Measurements from ENCODE around the gene HK1.

- TF ChIP-seq CTCF (tag by site-specific recombination; IDR thresholded peaks at IDR 0.05) = no peak
- TF ChIP-seq PBX3 (CRISPR knock-in tag; IDR thresholded peaks at IDR 0.05) = no peak
- no peak for TF ChIP-seq ZNF707 (tag by site-specific recombination; IDR thresholded peaks at IDR 0.05)
- no peak for TF ChIP-seq HOXA7 (CRISPR knock-in tag; IDR thresholded peaks at IDR 0.05; ENCODE audit: borderline replicate concordance)
- TF ChIP-seq ZNF623 (tag by site-specific recombination; IDR thresholded peaks at IDR 0.05) = no peak
- no peak for TF ChIP-seq PRDM1 (tag by site-specific recombination; IDR thresholded peaks at IDR 0.05)
- TF ChIP-seq ZBTB11 (tag by site-specific recombination; conservative IDR thresholded peaks at IDR 0.05; ENCODE audit: low read depth) = no peak
- no peak for TF ChIP-seq FEZF1 (tag by site-specific recombination; IDR thresholded peaks at IDR 0.05)
- TF ChIP-seq ZNF768 (tag by site-specific recombination; IDR thresholded peaks at IDR 0.05) = no peak
- no peak for TF ChIP-seq ZBTB20 (tag by site-specific recombination; IDR thresholded peaks at IDR 0.05)
- no peak for TF ChIP-seq KLF17 (tag by site-specific recombination; IDR thresholded peaks at IDR 0.05)
- no peak for TF ChIP-seq ZBTB21 (tag by site-specific recombination; IDR thresholded peaks at IDR 0.05)
- no peak for TF ChIP-seq ZNF37A (tag by site-specific recombination; IDR thresholded peaks at IDR 0.05)
These were observed 8.5 kb upstream of the HK1 start for GRCh38 chr10:69269761-69270160.

Measured in HEK293 (cell line).